ENCODE data around the gene RUNDC3A.
"Not testable (repeated sequence)": the region's sequence is repeated elsewhere in the genome, so short reads cannot be mapped to it uniquely, and the experiment has no call there.

RUNDC3A gene

DNA sequence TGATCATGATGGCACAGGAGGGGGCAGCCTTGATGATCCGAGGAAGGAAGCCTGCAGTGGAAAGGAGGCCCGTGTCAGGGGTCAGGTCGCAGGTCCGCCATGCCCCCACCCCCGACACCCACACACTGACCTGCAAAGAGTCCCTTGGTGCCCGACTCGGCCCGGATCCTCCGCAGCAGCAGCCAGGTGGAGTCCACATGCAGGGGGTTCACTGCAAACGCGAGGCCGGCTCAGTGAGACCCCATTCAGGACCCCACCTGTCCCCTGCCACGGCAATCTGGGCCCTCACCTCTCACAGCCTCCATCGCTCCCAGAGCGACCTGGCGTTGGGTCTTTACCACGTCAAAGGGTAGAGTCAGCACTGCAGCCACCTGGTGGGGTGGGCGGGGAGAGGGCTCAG lies 11.7 kb downstream of the RUNDC3A start:
- DNase-seq (ENCODE audit: low spot score): no peak

DNA sequence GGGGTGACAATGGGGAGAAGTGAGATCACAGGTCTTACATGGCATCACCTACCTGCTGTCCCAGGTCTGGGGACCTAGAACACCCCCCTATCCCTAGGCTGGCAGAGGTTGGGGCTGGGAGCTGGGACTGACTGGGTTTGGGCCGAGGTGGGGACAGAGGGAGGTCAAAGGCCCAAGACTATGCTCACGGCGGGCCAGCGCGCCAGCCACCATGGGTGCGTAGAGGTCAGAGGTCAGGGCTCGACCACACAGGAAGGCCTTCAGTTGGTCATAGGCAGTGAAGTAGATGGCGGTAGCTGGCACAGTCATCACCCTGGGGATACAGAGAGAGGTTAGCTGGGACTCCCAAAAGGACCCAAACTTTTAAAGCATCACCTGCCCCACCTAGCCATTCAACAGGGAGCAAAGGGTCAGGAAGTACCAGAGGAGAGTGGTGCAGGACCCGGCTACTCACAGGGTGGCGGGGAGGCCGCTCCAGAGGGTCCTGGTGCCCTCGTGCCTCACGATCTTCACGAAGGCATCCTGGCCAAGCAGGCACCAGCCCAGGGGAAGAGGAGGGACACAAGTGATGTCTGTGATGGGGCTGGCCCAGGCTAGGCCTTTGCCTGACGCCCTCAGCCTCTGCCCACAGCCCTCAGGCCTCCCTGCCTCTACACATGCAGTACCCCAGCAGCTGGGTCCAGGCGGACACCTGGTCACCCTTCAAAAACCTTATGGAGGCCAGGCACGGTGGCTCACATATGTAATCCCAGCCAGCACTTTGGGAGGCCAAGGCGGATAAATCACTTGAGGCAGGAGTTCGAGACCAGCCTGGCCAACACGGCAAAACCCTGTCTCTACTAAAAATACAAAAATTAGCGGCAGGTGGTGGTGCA lies 13.1 kb downstream of the RUNDC3A start:
- DNase-seq (ENCODE audit: low spot score): no peak

DNA sequence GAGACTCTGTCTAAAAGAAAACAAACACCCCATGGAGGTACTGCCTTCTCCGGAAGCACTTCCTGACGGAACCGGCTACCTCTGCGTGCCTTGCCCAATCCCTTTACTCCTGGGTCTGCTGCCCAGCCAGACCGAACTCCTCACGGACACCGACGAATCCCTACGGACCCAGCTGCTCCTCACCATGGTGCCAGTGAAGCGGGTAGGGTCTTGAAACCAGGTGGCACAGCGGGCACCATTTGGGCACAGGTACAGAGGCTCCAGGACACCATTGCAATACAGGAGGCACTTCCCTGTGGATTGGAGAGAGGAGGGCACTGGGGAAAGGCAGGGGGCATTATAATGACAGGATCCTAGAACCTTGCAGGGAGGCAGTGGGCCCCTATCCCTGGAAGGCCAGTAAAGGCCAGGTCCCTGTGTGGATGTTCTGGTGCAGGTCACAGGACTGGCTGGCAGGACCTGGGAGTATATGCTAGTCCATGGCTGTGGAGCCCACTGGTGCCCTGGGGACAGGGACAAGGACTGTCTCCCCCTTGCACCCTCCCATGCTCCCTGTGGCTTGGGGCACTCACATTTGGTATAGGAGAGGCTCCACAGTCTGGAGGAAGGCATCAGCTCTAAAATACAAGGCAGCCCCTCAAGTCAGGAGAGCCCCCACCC lies 14.0 kb downstream of the RUNDC3A start:
- DNase-seq (ENCODE audit: low spot score): no peak

DNA sequence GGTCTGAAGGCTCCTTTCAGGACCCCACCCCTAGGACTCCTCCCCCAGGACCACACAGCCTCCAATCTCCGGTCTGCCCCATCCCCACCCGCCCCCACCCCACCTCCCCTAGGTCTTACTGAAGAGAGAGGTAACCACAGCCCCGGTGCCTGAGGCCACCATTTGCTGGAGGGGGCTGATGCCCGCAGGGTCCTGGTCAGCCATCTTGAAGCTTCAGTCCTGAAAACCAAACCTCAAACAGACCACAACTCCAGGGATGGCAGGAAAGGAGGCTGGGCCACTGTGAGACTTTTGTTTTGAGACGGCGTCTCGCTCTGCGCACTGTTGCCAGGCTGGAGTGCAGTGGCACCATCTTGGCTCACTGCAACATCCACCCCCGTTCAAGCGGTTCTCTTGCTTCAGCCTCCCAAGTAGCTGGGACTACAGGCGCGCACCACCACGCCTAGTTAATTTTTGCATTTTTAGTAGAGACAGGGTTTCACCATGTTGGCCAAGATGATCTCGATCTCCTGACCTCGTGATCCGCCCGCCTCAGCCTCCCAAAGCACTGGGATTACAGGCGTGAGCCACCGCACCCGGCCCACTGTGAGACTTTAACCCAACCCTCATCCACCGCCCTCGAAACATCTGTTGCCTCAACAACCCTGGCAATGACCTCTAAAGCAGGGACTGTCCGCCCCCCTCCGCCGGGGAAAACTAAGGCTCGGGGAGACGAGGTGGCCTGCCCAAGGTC lies 15.1 kb downstream of the RUNDC3A start:
- DNase-seq (ENCODE audit: low spot score): no peak

DNA sequence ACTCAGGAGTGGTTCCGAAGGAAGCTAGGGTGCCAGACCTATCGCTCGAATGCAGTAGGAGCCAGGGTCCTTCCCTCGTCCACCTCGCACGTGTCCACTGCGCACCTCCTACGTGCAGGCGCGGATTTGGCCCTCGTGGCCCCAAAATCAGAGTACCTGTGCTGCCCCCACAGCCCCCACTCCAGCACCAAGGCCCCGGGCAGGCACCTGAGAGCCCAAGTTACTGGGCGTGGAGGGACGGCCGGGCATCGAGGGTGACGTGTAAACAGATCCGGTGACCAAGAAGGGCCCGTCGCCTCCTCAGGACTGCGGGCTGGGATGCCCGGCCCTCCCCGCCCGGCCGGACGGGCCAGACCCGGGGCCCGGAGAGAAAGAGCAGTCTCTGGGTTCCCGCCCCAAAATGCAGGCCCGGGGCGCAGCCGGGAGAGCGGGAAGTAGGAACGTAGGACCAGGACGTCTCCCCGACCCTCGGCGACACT lies 15.7 kb downstream of the RUNDC3A start:
- DNase-seq (ENCODE audit: low spot score): no peak

DNA sequence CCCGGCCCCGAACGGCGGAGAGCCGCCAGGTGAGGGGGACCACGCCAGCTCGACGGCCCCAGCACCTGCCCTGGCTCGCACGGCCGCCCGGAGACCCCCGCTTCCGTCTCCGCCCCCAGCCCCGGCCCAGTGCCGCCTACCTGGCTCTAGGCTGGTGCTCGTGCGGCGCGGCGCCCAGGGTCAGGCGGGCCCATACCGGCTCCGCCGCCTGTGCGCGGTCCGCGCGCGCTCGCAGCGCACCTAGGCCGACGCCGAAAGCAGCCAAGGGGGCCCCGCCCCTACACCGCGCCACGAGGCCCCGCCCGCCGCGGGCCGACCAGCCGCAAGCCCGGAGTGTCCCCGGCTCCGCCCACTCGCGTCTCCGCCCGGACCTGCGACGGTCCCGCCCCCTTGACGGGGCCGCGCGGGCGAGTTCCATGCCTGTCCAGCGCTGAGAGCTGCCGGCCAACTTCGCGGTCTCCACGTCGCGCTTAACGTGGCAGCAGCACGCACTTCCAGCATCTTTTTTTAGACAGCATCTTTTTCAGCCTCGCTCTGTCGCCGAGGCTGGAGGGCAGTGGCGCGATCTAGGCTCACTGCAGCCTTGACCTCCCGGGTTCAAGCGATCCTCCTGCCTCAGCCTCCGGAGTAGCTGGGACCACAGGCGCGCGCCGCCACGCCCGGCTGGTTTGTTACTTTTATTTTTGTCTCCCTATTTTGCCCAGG lies 16.3 kb downstream of the RUNDC3A start, which contains the start of gene SLC25A39:
TSS of gene SLC25A39 (minus strand) at position 253 of the 705 bp plus-strand sequence. CDS start 1,261 bp downstream, outside the sequence.
- DNase-seq (ENCODE audit: low spot score): peak; percentile 94

DNA sequence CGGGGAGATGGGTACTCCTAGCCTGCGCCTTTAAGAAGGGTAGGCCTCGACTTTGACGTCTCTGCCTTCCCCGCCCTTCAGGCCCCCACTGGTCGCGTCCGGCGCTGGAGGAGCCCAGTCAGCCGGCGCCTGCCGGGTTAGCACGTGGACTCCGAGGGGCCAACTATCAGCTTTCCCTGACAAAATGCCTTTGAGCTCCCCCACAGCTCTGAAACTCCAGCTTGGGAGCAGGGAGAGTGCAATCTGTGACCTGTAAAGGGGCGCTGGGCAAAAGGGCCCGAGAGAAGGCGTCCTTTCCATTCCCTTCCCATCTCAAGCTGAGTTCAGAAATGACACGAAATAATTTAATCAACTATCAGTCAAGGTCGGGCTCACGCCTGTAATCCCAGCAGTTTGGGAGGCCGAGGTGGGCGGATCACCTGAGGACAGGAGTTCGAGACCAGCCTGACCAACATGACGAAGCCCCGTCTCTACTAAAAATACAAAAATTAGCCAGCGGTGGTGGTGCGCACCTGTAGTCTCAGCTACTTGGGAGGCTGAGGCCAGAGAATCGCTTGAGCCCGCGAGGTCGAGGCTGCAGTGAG lies 18.6 kb downstream of the RUNDC3A start:
- DNase-seq (ENCODE audit: low spot score): peak; percentile 97

DNA sequence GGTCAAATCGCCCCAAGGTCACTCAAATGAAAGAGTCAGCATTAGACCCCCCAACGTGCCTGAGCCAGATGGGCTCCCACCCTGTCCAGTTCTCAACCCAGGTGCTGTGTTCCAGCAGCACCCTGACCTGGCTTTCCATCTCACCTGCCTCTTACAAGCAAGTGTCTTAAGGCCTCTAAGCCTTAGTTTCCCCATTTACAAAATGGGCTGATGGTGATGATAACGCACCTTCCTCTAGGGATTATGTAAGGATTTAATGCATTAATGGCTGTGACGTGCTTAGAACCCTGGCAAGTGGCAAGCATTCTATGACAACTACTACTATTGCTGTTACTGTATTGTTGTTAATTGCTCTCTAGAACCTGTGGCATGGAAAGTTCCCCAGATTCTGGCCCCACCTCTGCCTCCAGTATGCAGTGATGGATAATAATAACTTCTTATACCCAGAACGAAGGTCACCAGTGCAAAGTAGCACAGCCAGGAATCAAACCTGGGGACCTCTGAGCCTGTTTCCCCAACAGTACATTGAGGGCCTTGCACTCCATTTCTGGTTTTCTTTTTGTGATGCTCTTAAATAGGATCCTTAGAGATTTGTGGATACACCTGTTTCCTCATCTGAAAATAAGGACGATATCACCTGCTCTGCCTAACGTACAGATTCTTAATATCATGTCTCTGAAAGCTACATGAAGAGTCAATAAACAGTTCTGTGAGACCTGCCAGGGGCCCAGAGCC lies 19.5 kb downstream of the RUNDC3A start:
- no peak for DNase-seq (ENCODE audit: low spot score)

DNA sequence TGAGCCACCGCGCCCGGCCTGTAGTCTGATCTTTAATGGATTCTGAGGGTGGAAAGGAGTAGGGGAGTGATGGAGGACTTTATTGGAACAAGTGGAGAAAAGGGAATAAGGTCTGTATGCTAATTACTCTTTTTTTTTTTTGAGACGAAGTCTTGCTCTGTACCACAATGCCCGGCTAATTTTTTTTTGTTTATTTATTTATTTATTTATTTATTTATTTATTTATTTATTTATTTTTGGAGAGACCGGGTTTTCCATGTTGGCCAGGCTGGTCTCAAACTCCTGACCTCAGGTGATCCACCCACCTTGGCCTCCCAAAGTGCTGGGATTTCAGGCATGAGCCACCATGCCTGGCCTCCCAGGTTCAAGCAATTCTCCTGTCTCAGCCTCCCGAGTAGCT lies 21.1 kb downstream of the RUNDC3A start:
- DNase-seq (ENCODE audit: low spot score): not testable (repeated sequence)

DNA sequence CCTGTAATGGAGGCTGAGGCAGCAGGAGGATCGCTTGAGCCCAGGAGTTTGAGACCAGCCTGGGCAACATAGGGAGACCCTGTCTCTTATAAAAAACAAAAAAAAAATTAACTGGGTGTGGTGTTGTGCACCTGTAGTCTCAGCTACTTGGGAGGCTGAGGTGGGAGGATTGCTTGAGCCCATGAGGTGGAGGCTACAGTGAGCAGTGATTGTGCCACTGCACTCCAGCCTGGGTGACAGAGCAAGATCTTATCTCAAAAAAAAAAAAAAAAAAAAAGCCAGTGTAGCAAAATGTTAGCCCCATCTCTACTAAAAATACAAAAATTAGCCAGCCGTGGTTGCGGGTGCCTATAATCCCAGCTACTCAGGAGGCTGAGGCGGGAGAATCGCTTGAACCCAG lies 21.9 kb downstream of the RUNDC3A start:
- not testable (repeated sequence) for DNase-seq (ENCODE audit: low spot score)

DNA sequence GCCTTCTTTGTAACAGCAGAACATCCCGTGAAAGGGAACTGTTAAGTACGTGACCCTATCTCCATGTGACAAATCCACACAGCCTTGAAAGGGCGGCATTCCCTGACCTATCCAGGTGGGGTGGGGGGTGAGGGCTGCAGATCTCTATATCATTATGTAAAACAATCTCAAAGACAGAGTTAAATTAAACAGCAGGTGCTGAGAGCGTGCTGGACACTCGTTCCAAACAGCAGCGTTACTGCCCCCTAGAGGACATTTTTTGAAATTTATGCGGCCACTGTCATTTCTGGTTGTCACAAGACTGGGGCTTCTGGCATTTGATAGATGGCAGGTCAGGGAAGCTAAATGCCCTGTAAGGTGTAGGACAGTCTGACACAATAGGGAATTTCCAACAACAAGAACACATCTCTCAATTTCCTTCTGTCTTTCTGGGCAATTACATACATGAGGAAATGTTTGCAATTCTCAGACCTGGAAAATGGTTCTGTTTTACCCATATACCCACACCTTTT lies 22.9 kb downstream of the RUNDC3A start:
- peak; percentile 79 for DNase-seq (ENCODE audit: low spot score)

DNA sequence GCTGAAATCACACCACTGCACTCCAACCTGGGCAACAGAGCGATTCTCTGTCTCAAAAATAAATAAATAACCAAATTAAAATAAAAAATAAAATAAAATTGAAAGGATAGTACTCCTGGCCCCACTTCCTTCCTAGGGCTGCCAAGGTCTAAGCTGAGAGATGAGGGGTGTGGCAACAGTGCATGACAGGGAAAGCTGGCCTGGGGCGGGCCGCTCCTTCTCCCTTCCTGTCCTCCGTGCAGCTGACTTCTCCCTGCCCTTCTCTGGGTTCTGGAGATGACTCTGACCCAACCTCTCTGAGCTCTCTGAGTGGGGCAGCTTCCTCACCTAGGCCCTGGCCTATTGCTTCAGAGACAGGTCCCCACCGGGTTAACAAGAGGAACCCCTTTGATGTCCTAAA lies 25.0 kb downstream of the RUNDC3A start:
- DNase-seq (ENCODE audit: low spot score): no peak

DNA sequence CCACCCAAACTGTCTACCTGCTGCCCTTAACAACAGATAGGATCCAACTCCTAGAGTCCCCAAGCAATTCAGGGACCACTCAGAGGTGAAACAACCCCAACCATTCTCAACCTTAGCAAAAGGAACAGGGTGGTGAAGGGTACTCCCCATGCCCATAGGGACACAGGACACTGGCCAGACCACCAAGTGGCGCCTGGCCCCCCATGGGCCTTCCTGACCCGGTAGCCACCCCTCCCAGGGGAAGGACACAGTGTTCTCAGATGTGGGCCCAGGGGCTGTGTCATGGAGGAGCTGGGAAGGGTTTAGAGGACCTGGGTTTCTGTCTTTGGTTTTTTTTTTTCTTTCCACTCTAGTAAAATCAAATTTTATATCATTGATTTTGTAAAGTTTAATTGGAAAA lies 25.9 kb downstream of the RUNDC3A start:
- no peak for DNase-seq (ENCODE audit: low spot score)

DNA sequence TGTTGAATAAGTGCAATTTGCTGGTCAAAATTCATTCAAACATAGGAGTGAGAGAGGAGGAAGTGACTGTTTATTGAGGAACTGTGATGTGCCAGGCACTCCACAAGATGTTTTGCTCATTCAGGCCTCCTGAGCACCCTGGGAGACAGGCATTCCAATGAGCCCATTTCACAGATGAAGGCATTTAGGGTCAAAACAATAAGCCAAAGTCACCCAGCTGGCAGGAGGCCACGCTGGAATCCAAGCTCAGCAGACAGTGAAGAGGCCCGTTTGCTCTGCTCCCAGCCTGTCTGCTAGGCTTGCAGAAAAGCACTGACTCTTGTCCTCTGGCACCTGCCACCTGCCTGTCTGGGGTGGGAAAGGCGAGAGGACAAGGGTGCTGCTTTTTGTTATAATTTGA lies 26.3 kb downstream of the RUNDC3A start:
- no peak for DNase-seq (ENCODE audit: low spot score)

DNA sequence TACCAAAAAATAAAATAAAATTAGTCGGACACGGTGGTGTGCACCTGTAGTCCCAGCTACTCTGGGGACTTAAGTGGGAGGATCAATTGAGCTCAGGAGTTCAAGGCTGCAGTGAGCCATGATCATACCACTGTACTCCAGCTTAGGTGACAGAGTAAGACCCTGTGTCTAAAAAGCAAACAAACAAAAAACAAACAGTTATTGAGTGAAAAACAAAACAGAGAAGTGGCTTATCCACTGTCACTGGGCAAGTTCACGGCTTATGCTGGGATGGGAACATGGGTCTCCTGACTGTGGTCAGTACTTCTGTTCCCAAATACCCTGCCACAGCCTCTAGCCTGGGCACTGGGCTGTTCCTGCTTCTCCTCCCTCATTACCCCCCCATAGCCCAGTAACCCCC lies 27.2 kb downstream of the RUNDC3A start:
- no peak for DNase-seq (ENCODE audit: low spot score)

DNA sequence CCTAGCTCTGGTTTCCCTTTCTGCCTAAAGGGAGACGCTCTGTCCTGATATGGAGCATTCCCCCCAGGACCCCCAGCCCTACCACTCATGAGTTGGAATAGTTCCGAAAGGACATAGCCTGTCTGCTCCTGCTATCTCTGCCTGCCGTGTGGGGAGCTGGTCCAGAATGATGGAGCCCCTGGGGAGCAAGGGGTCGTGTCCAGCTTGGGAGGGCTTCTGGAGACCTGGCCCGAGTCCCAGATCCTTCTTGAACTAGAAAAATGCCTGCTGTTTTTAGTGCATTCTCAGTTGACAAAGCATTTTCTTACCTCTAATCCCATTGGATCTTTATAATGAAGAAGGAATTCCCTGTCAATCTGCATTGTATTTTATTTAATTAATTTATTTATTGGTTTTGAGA lies 27.6 kb downstream of the RUNDC3A start:
- DNase-seq (ENCODE audit: low spot score): no peak

DNA sequence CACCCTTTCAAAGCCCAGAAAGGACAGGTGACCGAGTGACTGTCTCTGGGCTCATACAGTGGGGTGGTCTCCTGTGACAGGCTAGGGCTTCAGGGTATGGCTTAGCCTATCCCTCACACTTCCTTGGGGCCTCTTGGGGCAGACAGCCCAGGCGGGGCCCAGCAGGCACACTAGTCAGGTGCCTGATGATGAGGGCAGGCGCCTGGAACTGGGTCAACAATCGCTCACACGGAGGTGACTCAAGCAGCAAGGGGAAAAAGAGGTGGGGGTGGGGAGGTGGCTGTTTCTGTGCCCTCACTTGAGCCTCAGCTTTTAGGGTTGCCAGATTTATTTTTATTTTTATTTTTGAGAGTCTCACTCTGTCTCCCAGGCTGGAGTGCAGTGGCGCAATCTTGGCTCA lies 30.3 kb downstream of the RUNDC3A start:
- DNase-seq (ENCODE audit: low spot score): no peak

DNA sequence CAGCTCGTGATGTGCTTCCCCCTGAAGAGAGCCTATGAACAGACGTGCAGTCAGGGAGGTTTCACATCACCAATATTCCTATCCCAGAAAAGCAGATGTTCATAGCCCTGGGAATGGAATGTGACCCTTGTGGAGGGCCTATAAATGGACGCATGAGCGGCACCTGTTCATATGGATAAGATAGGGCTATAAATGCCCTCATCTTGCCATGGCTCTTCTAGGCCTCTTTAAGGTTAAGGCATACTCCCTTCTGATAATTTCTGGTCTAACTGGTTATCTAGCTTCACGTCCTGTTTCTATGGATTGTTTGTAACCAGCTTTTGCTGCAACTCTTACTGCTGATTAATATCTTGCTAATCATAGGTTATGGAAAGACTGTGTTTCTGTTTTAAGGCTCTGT lies 32.2 kb downstream of the RUNDC3A start:
- not testable (repeated sequence) for DNase-seq (ENCODE audit: low spot score)

DNA sequence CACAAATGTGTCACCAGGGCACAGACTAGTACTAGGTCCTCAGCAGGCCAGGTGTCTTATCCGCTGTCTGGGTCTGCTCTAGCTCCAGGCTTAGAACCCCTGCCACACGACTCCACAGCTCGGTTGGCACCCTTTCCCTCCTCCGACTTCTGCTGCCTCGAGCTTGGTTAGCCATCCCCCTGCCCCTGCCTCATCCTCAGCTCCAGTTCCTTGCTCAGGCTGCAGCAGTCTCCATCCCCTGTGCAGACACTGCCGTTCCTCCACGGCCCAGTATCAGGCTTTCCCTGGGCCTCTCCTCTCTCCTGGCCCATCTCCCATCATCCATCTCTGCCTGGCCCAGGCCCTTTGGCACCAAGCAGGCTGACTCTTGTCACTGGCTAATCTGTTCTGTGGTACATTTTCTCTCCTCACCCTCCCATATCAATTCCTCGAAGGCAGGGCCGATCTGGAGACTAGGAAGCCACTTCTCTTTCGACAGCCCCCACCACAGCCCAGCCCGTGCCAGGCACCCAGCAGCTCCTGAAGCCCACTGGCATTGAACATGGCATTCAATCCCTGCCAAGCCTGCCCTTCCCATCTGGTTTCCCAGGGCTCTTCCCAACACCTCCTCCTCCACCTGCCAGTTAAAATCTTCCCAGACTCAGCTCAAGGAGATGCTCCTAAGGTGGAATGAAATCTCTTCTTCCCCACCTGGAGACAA lies 35.3 kb downstream of the RUNDC3A start:
- no peak for DNase-seq (ENCODE audit: low spot score)

DNA sequence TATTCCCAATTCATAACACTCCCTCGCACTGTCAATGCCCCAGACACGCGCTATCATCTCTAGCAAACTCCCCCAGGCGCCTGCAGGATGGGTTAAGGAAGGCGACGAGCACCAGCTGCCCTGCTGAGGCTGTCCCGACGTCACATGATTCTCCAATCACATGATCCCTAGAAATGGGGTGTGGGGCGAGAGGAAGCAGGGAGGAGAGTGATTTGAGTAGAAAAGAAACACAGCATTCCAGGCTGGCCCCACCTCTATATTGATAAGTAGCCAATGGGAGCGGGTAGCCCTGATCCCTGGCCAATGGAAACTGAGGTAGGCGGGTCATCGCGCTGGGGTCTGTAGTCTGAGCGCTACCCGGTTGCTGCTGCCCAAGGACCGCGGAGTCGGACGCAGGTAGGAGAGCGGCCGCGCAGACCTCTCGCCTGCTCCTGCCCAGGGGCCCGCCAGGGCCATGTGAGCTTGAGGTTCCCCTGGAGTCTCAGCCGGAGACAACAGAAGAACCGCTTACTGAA lies 36.6 kb downstream of the RUNDC3A start, which contains the start of gene GRN:
TSS of gene GRN (plus strand) at position 364 of the 515 bp plus-strand sequence. CDS start 3,863 bp downstream, outside the sequence.
- peak; percentile 84 for DNase-seq (ENCODE audit: low spot score)

Data from CD4-positive, alpha-beta T cell treated with Interleukin-6 at 100 ng/mL for 8 hours (primary cell).